HEK293T (cell line): ENCODE results near the gene ADPRHL1.

Experiments
- ARNT ChIP-seq: fragments of 450-650 bp; IDR thresholded peaks from 2 replicates; pipeline ENCODE4 v1.6.1; 2017; ENCODE audit warnings: mild to moderate bottlenecking
- BHLHE40 ChIP-seq: fragments of 450-650 bp; IDR thresholded peaks from 2 replicates; pipeline ENCODE4 v1.6.1; 2016; ENCODE audit warnings: mild to moderate bottlenecking, moderate library complexity, borderline replicate concordance
- ELF4 ChIP-seq: fragments of 450-650 bp; IDR thresholded peaks from 2 replicates; pipeline ENCODE4 v1.6.1; 2017; ENCODE audit warnings: antibody characterized with exemption
- FOXA1 ChIP-seq: fragments of 450-650 bp; IDR thresholded peaks from 2 replicates; pipeline ENCODE4 v1.6.1; 2016; ENCODE audit warnings: mild to moderate bottlenecking
- FOXK2 ChIP-seq: fragments of 450-650 bp; IDR thresholded peaks from 2 replicates; pipeline ENCODE4 v1.6.1; 2016; ENCODE audit warnings: mild to moderate bottlenecking
- FOXM1 ChIP-seq: fragments of 450-650 bp; IDR thresholded peaks from 2 replicates; pipeline ENCODE4 v1.6.1; 2017; ENCODE audit warnings: mild to moderate bottlenecking, borderline replicate concordance
- HDGF ChIP-seq: fragments of 450-650 bp; IDR thresholded peaks from 2 replicates; pipeline ENCODE4 v1.6.1; 2017; ENCODE audit warnings: antibody characterized with exemption, borderline replicate concordance
- L3MBTL2 ChIP-seq: fragments of 450-650 bp; conservative IDR thresholded peaks from 2 replicates; pipeline ENCODE4 v1.6.1; 2016; ENCODE audit warnings: mild to moderate bottlenecking
- LEF1 ChIP-seq: fragments of 450-650 bp; IDR thresholded peaks from 2 replicates; pipeline ENCODE4 v1.6.1; 2017; ENCODE audit warnings: mild to moderate bottlenecking, borderline replicate concordance
- SP1 ChIP-seq: fragments of 450-650 bp; IDR thresholded peaks from 2 replicates; pipeline ENCODE4 v1.6.1; 2017
- SUZ12 ChIP-seq: fragments of 450-650 bp; IDR thresholded peaks from 2 replicates; pipeline ENCODE4 v1.6.1; 2016; ENCODE audit warnings: mild to moderate bottlenecking
- TARDBP ChIP-seq: fragments of 450-650 bp; IDR thresholded peaks from 2 replicates; pipeline ENCODE4 v1.6.1; 2016
- TF ChIP-seq, protein P1 (sequence below): fragments of 450-650 bp; IDR thresholded peaks from 2 replicates; pipeline ENCODE4 v1.6.1; 2016

DNA sequence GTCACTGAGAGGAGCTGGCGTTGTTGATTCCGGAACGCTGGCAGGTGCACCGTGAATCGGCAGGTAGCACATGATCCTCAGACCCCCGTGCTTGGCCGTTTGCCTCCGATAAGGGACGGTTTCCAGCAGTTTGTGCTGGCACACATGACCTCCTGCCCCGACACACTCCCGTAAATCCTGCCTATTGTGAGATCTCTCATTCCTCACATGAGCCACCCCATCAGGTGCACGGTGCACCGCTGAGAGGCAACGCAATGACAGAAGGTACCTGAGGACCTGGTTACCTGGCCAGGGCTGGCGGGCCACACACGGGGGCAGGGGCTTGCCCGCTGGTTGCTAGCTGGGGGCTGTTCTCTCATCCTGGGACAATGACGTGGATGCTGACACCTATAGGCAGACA, 2.1 kb upstream of the ADPRHL1 start:
- TF ChIP-seq LEF1: no peak
- TF ChIP-seq TARDBP: no peak
- no peak for TF ChIP-seq SUZ12
- no peak for TF ChIP-seq BHLHE40
- no peak for TF ChIP-seq SP1
- no peak for TF ChIP-seq FOXM1
- no peak for TF ChIP-seq ARNT
- TF ChIP-seq, protein P1, sequence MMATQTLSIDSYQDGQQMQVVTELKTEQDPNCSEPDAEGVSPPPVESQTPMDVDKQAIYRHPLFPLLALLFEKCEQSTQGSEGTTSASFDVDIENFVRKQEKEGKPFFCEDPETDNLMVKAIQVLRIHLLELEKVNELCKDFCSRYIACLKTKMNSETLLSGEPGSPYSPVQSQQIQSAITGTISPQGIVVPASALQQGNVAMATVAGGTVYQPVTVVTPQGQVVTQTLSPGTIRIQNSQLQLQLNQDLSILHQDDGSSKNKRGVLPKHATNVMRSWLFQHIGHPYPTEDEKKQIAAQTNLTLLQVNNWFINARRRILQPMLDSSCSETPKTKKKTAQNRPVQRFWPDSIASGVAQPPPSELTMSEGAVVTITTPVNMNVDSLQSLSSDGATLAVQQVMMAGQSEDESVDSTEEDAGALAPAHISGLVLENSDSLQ: no peak
- TF ChIP-seq FOXK2: no peak
- no peak for TF ChIP-seq L3MBTL2
- no peak for TF ChIP-seq ELF4
- TF ChIP-seq FOXA1: no peak
- no peak for TF ChIP-seq HDGF
